Tongue (tissue), 2 donors: ENCODE data around the gene SLC31A1. TPM values are rescaled to one million over a fixed set of nuclear protein-coding genes. Genes with fewer than 3 reads are reported as not detected.

Source experiments
- DNase-seq: peaks from one replicate; pipeline ENCODE4 v3.0.0-alpha.2; 2015
- total RNA-seq: library from RNA; depleted of rRNA; stranded (reverse); fragments of >200 nt; gene quantifications from one replicate; pipeline ENCODE4 v1.2.3, GENCODE V29; 2014

The SLC31A1 gene
- 11.8 TPM for total RNA-seq

- DNase-seq: peak; percentile 99
These were observed at the start of gene SLC31A1, which contains the start of gene FKBP15 for GRCh38 chr9:113221003-113221799. TSS of gene SLC31A1 (plus strand) at chr9:113221544. CDS start at chr9:113256149, 34,605 bp downstream. TSS of gene FKBP15 (minus strand) at chr9:113221277. CDS start at chr9:113221243, 34 bp downstream.

GRCh38 chr9:113173341-113173740 lies 48.0 kb upstream of the SLC31A1 start:
- no peak for DNase-seq

GRCh38 chr9:113176803-113177202 lies 44.5 kb upstream of the SLC31A1 start:
- DNase-seq: no peak

GRCh38 chr9:113177251-113177650 lies 44.1 kb upstream of the SLC31A1 start:
- DNase-seq: no peak

- DNase-seq: no peak
These were observed 43.3 kb upstream of the SLC31A1 start for GRCh38 chr9:113178087-113178486.

GRCh38 chr9:113179839-113180238 lies 41.5 kb upstream of the SLC31A1 start:
- DNase-seq: no peak

- DNase-seq: no peak
These were observed 40.2 kb upstream of the SLC31A1 start for GRCh38 chr9:113181165-113181564.

- DNase-seq: no peak
These were observed 37.3 kb upstream of the SLC31A1 start for GRCh38 chr9:113183956-113184488.

- no peak for DNase-seq
These were observed 36.8 kb upstream of the SLC31A1 start for GRCh38 chr9:113184539-113184938.

GRCh38 chr9:113185271-113185670 lies 36.1 kb upstream of the SLC31A1 start:
- no peak for DNase-seq

GRCh38 chr9:113186137-113186755 lies 35.1 kb upstream of the SLC31A1 start:
- DNase-seq: no peak

- no peak for DNase-seq
These were observed 33.3 kb upstream of the SLC31A1 start for GRCh38 chr9:113187929-113188595.

GRCh38 chr9:113192455-113192854 lies 28.9 kb upstream of the SLC31A1 start:
- no peak for DNase-seq

GRCh38 chr9:113199683-113200329 lies 21.5 kb upstream of the SLC31A1 start:
- no peak for DNase-seq

GRCh38 chr9:113205432-113205831 lies 15.9 kb upstream of the SLC31A1 start:
- DNase-seq: no peak

GRCh38 chr9:113205861-113206260 lies 15.5 kb upstream of the SLC31A1 start:
- DNase-seq: no peak

GRCh38 chr9:113210815-113211214 lies 10.5 kb upstream of the SLC31A1 start:
- no peak for DNase-seq

GRCh38 chr9:113215132-113215531 lies 6.2 kb upstream of the SLC31A1 start:
- no peak for DNase-seq

- no peak for DNase-seq
These were observed 4.9 kb upstream of the SLC31A1 start for GRCh38 chr9:113216406-113216805.

- DNase-seq: no peak
These were observed 2.0 kb upstream of the SLC31A1 start for GRCh38 chr9:113219186-113219936.

GRCh38 chr9:113219969-113220368 lies 1.4 kb upstream of the SLC31A1 start:
- peak; percentile 2 for DNase-seq
